A549 treated with ZK216348 at 1 μM for 4 hours (cell line): ENCODE data around the gene FOXE1. TPM values are rescaled to one million over a fixed set of nuclear protein-coding genes. Genes with fewer than 3 reads are reported as not detected.

Experiments used
- total RNA-seq: library from RNA; stranded (reverse); fragments of 200-300 nt; extraction: Qiagen RNA extraction; gene quantifications from 5 replicates; pipeline ENCODE4 v1.2.3, GENCODE V29; 2022; ENCODE audit warnings: low read depth

FOXE1 gene
- total RNA-seq, result 2.9 to 4.5 TPM (median 4.3 TPM) in 5 replicates

DNA sequence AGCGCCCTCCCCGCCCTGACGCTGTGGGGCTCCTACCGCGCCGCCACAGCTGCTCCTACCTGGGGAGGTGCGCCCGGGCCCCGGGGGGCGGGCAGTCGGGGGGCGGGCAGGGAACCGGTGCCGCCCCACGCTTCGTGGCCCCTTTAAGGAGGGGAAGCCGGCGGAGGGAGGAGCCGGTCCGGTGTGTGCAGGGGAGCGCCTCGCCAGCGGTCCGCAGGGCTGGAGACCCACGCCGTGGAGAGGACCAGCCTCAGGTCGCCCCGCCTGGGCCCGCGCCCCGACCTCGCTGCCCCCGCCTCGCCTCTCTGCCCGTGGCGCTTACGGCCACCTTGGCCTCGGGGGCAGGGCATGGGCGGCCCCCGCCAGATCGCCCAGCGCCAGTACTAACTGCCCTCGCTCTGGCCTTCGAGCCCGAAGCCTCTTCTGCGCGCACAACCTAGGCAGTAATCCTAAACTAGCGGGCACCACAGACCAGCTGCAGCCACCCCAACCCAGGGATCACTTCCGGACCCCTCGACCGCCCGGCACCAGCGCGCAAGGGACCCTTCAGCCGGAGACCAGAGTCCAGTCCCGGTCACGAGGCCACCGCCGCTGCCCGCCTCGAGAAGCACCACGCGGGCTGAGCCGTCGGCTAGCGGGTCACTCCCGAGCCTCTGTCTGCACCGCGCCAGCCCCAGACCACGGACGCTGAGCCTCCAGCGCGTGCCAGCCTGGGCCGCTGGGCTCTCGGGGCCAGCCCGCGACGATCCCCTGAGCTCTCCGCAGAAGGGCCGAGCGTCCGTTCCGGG, at the start of gene FOXE1:
FOXE1 (plus strand) TSS at position 171 of the 788 bp plus-strand sequence. CDS start 689 bp downstream, outside the sequence.

Other genes starting within 250 kb of the FOXE1 start
- 7.6 to 11.6 TPM (median 11.1 TPM) in 5 replicates for gene TSTD2, start 219.9 kb upstream of the FOXE1 start, total RNA-seq
- 23.7 to 31.7 TPM (median 26.5 TPM) in 5 replicates for gene NCBP1, start 219.4 kb upstream of the FOXE1 start, total RNA-seq
- 12.9 to 16.2 TPM (median 13.8 TPM) in 5 replicates for gene XPA, start 155.9 kb upstream of the FOXE1 start, total RNA-seq
- gene TRMO, start 69.3 kb downstream of the FOXE1 start, total RNA-seq, result 10.4 to 15.8 TPM (median 11.2 TPM) in 5 replicates
- not detected in 5 replicates for gene HEMGN, start 84.9 kb downstream of the FOXE1 start, total RNA-seq
- gene ANP32B, start 130.1 kb downstream of the FOXE1 start, total RNA-seq, result 299 to 372 TPM (median 318 TPM) in 5 replicates
- 57.5 to 72.8 TPM (median 67.6 TPM) in 5 replicates for gene NANS, start 203.5 kb downstream of the FOXE1 start, total RNA-seq